GM18861 (cell line): Measurements from ENCODE around the gene MDH1.
"Not testable (repeated sequence)": the region's sequence is repeated elsewhere in the genome, so short reads cannot be mapped to it uniquely, and the experiment has no call there.

Source experiments
- ATAC-seq: cut with Tn5 transposase; IDR thresholded peaks from one replicate; pipeline ENCODE4 v1.9.1; 2021; ENCODE audit not compliant: unreplicated experiment

Gene MDH1

DNA sequence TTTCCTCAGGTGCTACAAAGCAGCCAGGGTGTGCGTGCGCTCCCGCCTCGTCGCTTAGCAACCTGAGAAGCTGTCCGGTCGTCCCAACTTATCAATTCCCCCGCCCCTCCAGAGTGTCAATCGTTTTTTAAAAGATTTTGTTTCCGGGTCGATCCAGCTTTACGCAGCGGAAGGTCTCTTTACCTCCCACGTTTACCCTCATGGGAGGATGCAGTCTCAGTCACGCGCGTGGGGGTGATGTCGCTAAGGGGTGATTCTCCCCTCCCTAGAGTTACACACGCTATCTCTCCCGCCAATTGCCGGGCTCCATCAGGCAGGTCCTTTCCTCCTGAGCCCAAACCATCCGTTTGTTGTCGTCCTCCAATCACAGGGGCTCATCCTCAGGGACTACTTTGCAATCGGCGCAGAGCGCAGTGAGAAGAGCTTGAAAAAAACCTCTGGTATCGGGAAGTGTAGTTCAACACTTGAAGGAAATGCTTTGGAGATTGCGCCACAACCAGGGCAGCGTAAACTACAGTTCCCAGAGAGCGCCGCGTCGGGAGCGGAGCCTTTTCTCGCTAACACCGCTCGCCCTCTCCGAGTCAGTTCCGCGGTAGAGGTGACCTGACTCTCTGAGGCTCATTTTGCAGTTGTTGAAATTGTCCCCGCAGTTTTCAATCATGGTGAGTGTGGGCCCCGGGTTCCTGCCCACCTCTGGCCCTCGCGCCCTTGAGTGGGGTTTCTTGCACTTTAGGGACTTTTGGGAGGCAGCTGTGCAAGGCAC lies at the start of gene MDH1, which contains the start of gene WDPCP:
MDH1 (plus strand) TSS at position 579 of the 763 bp plus-strand sequence; CDS start at position 660, 81 bp downstream.
WDPCP (minus strand) TSS at position 93 of the 763 bp plus-strand sequence. CDS start 206 bp downstream, outside the sequence.
- ATAC-seq, result peak; percentile 84

DNA sequence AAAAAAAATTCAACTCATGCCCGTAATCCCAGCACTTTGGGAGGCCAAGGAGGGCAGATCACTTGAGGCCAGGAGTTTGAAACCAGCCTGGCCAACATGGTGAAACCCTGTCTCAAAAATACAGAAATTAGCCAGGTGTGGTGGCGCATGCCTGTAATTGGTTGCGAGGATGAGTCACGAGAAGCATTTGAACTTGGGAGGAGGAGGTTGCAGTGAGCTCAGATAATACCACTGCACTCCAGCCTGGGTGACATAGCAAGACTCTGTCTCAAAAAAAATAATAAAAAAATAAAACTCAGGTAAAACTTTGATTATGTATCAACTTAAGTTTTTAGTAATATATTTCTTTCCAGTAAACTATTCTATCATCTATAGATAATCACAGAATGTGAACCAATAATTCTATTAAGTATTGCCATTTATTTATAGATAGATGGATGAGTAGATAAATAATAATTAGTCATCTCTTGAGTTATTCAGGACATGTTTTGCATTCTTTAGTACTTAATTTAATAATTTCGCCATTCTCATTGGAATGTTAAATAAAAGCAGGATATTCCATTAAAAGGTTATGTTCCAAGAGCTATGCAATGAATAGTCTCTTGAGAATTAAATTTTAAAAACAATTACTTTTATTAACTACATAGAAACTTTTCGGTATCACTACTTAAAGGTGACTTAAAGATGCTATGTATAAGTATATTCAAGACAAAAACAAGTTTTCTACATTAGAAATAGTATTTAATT lies 49.2 kb upstream of the MDH1 start:
- no peak for ATAC-seq

DNA sequence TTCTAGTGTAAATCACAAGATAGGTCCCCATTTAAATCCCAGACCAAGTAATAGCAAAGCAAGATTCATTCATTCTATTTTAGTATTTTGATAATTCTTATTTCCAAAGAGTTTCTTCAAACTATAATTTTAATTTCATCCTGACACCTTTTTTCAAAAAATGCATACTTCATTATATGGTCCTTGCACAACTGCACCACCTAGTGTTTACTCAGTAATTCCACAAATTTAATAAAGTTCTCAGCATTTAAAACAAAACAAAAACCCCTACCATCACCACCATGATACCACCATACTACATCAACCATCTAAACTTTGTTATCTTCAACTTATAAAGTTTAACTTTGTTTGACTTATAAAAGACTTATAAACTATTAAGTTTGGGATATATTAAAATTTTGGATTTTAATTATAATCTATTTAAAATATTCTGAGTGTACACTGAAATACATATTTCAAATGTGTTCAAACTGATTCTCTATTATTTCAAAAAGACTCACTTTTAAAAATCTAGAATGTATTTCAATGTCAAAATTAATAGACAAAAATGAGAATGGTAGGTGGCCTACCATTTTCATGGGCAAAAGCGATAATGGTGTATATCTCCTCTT lies 44.6 kb upstream of the MDH1 start:
- no peak for ATAC-seq

DNA sequence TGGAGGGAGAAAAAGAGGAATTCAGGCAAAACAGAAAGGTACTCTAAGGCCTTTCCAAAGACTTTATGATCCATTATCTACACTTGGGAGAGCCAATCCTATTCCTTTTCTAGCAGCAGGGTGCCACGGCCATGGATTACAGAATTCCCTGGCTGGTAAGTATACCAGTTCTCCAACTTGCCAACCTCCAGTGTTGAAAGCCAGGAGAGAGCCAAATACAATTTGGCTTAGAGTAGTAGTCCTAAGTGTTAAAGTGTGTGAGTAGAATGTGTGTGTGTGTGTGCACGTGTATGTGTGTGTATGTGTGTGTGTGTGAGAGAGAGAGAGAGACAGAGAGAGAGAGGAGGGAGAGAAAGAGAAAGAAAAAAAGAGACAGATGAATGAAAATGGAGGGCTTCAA lies 43.7 kb upstream of the MDH1 start:
- no peak for ATAC-seq

DNA sequence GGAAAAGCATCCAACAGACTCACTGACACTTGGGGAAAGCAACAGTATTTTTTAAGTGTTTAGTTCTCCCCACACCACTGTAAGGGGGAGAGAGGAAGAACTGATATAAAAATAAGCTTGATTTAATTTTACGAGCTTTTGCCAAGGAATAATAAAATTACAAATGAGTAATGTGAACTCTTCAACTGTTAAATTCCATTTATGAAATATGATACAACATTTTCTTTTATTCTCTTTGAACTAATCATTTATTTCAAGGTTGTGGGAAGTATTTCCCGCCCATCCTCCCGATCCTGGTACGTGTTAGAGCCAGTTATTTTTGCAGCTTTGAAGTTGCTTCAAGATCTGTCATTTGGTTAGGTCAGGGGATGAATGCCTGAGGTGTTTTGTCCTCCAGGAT lies 35.7 kb upstream of the MDH1 start:
- no peak for ATAC-seq

DNA sequence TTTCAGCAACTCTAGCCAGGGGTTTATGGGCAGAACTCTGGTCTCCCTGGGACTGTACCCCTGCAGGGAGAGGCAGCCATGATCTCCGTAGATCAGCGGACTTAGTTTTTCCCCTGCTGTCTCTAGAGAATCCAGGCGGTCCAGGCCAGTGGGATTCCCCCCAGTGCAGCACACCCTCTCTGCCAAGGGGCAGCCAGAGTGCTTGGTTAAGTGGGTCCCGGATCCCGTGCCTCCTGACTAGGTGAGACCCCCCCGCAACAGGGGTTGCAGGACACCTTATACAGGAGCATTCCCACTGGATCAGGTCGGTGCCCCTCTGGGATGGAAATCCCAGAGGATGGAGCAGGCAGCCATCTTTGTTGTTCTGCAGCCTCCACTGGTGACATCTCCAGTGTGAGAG lies 33.5 kb upstream of the MDH1 start:
- no peak for ATAC-seq

DNA sequence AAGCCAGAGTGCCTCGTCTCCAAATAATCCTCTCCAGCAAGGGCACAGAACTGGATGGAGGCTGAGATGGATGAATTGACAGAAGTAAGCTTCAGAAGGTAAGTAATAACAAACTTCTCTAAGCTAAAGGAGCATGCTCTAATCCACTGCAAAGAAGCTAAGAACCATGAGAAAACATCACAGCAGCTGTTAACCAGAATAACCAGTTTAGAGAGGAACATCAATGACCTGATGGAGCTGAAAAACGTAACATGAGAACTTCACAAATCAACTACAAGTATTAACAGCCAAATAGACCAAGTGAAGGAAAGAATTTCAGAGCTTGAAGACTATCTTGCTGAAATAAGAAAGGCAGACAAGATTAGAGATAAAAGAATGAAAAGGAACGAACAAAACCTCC lies 32.8 kb upstream of the MDH1 start:
- no peak for ATAC-seq

DNA sequence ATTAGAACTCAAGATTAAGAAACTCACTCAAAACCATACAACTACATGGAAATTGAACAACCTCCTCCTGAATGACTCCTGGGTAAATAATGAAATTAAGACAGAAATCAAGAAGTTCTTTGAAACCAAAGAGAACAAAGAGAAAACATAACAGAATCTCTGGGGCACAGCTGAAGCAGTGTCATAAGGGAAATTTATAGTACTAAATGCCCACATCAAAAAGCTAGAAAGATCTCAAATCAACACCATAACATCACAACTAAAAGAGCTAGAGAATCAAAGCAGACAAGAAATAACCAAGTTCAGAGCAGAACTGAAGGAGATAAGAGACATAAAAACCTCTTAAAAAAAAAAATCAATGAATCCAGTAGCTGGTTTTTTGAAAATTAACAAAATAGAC lies 30.9 kb upstream of the MDH1 start:
- ATAC-seq, result not testable (repeated sequence)

DNA sequence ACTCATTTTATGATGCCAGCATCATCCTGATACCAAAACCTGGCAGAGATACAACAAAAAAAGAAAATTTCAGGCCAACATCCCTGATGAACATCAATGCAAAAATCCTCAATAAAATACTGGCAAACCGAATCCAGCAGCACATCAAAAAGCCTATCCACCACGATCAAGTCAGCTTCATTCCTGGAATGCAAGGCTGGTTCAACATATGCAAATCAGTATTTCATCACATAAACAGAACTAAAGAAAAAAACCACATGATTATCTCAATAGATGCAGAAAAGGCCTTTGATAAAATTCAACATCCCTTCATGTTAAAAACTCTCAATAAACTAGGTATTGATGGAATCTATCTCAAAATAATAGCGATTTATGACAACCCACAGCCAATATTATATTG lies 29.8 kb upstream of the MDH1 start:
- not testable (repeated sequence) for ATAC-seq

DNA sequence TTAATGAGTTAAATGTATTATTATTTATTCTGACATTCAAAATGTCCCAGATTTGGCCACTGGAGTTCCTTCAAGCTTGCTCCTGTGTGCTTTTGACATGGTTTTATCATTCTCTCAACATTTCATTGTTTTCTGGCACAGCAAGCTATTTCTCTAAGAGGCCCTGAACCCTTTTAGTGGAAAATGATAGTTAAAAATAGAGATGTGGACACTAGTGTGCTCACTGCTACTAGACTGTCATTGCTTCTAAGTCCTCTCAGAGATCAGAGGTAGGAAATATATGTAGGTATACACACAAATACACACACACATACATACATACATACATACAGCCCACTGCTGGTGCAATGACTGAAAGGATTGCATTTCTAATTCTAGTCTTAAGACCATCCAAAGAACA lies 26.0 kb upstream of the MDH1 start:
- no peak for ATAC-seq

DNA sequence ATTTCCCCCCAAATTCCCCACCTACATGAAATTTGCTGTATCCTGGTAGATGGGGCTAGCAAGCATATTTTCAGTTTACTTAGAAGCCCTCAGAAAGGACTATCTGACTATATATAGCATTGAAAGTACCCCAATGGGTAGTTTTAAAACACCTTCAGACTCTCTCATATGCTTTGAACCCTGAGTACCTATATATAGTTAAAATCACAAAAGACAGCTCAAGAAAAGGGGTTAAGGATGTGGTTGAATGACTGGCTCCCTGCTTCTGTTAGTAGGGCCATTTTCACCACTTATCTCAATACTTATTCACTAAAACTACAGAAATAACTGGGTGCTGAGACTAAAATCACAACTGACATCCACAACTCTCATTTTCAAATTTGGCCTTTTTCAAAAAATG lies 19.0 kb upstream of the MDH1 start:
- peak; percentile 56 for ATAC-seq

DNA sequence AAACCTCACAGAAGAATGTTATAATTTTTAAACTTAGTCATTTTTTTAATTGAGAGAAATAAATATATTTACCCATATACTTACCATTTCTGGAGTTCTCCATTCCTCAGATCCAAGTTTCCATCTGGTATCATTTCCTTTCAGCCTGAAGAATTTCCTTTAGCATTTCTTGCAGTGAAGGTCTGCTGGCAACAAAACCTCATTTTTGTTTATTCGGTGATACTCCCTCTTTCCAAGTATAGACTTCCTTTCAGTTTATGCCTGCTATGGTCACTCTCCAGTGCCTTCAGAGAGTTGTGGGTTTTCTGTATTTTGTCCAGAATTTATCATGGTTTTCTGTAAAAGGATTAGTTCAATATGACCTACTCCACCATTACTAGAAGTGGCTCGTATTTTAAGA lies 17.5 kb upstream of the MDH1 start:
- ATAC-seq, result no peak

DNA sequence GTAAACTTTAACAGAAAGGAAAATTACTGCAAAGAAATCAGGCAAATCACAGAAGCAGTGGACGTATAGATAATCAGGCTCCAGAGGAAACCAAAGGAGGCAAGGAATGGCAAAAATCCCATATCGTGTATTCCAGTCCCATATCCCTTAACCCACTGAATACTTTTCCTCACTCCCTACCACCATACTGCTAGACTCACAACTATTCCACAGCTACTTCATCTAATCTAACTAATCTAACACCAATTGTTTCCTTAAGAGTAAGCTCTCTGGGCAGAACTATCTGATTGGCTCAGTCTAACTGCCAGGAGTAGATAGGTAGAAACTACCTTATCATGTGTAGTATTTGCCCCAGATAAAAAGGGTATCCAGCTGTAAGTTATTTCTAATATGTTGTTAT lies 16.8 kb upstream of the MDH1 start:
- ATAC-seq, result no peak

DNA sequence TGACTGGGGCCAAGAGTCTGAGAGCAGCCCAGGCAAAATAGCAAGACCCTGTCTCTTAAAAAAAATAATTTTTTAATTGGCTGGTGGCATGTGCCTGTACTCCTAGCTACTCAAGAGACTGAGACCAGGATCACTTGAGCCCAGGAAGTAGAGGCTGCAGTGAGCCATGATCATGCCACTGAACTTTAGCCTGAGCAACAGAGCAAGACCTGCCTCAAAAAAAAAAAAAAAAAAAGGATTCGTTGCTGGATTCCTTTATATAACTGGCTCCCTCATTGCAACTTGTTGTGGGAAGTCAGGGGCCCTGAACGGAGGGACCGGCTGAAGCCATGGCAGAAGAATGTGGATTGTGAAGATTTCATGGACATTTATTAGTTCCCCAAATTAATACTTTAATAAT lies 15.7 kb upstream of the MDH1 start:
- ATAC-seq, result not testable (repeated sequence)

DNA sequence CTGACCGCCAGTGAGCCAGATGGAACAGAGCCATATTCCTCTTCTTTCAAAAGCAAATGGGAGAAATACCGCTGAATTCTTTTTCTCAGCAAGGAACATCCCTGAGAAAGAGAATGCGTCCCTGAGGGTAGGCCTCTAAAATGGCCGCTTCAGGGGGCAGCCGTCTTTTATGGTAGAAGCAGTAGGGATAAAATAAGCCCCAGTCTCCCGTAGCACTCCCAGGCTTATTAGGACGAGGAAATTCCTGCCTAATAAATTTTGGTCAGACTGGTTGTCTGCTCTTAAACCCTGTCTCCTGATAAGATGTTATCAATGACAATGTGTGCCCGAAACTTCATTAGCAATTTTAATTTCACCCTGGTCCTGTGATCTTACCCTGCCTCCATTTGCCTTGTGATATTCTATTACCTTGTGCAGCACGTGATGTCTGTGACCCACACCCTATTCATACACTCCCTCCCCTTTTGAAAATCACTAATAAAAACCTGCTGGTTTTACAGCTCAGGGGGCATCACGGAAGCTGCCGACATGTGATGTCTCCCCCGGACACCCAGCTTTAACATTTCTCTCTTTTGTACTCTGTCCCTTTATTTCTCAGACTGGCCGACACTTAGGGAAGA lies 14.9 kb upstream of the MDH1 start:
- not testable (repeated sequence) for ATAC-seq

DNA sequence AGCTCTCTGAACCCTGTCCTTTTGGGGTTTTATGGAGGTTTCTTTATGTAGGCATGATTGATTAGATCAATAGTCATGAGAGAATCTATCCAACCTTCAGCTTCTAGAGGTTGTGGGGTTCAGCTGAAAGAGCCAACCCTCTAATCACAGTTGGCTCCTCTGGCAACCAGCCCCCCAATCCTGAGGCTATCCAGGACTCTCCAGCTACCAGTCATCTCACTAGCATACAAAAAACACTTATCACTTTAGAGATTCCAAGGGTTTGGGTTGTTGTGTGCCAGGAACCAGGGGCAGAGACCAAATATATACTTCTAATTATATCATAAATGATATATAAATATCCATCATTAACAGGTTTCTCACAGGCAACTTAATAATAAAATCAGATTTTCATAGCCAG lies 12.2 kb upstream of the MDH1 start:
- no peak for ATAC-seq

DNA sequence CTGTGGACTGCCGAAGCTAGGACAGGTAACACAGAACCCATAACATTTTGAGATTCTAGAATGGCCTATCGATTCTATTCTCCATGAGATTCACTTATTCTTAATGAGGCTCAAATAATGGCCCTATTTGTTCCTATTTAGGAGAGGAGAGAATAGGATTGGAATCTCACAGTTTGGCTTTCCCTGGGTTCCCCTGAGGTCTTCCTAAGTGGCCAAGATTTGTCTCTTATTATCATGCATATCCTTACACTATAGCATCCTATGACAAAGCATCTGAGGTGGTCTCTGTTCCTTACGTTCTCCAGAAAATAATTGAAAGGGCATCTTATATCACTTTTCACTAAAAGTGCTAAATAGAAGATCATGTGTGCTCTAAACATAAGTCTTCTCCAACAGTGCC lies 10.0 kb upstream of the MDH1 start:
- no peak for ATAC-seq

DNA sequence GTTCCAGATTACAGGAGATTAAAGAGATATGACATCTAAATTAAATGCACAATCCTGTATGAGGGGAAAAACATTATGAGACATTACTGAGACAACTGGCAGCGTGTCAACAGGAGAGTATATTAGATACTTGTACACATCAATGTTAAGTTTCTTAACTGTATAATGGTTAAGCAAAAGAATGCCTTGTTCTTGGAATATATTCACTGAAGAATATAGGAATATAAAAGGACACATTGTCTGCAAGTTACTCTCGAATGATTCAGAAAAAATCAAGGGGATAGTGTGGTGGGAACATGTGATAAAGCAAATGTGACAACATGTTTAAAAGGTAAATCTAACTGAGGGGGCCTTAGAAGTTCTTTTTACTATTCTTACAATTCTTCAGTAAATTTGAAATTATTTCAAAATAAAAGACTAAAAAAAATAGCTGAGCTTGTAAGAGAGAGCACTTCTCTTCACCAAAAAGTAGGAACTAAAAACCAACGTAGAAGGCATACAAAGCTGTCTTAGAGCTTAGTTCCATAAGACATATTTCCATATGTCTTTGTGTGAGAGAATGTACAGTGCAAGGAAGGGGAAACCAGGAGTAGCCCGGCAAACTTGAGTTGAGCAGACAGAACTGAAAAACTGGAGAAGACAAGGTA lies 8.0 kb upstream of the MDH1 start:
- no peak for ATAC-seq

DNA sequence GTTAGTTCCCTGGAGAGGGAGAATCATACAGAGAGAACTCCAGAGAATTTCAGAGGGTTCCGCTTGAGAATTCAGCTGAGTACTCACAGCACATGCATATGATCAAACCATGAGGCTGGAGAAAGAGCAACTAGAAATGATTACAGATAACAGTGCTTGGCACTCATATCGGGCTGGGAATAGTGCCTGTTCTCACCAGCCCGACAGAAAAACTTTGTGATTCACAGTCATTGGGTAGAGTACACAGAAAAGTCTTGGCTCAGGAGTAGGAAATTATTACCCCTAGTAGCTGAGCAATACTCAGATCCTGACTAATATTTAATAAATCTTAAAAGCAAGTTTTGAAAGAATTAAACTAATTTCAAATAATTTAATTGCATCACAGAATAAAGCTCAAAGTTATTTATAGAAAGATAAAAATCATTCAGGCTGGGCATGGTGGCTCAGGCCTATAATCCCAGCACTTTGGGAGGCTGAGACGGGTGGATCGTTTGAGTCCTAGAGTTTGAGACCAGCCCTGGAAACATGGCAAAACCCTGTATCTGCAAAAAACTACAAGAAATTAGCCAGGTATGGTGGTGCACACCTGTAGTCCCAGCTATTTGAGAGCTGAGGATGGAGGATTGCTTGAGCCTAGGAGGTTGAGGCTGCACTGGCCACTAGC lies 7.3 kb upstream of the MDH1 start:
- no peak for ATAC-seq

DNA sequence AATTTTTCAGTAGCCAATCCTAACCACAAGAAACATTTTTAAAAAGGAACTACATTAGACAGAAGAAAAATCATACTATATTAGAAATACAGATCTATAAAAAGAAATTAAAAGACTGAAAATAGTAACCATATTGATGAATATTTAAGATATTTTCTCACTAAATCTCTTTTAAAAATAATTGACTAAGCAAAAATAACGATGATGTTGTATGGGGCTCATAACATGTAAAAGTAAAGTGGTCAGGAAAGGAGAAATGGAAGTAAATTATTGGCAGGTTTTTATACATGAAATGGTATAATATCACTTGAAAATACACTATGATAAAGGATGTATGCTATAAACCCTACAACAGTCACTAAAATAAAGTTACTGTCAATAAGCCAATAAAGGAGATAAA lies 5.9 kb upstream of the MDH1 start:
- no peak for ATAC-seq
